DND-41 (cell line): Measurements from ENCODE around the gene CAPN2.

Experiments
- CTCF ChIP-seq: IDR thresholded peaks from 2 replicates; pipeline ENCODE4 v1.5.1; 2012; ENCODE audit warnings: borderline replicate concordance, low read length, moderate library complexity, mild to moderate bottlenecking; ENCODE audit not compliant: poor library complexity, severe bottlenecking; ENCODE audit errors: extremely low read depth
- EZH2 ChIP-seq: IDR thresholded peaks from 3 replicates; pipeline ENCODE4 v1.6.1; 2012; ENCODE audit warnings: borderline replicate concordance, low read depth, mild to moderate bottlenecking, moderate library complexity, low read length, inconsistent platforms; ENCODE audit not compliant: severe bottlenecking

DNA sequence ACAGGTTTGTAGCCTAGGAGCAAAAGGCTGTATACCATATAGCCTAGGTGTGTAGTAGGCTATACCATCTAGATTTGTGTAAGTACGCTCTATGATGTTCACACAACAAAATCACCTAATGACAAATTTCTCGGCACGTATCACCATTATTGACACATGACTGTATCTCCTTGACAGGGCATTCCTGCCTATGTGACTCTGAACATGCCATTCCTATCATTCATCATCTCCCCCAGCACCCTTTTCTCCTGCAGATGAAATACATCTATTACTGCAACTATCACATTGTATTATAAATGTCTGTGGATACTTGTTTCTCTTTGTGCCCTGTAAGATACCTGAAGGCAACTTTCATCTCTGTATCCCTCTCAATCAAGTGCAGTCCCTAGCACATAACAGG lies 103.5 kb downstream of the CAPN2 start:
- TF ChIP-seq CTCF (no peak), EZH2 (no peak)
